Measurements from ENCODE around the gene FBL.

The FBL gene

DNA sequence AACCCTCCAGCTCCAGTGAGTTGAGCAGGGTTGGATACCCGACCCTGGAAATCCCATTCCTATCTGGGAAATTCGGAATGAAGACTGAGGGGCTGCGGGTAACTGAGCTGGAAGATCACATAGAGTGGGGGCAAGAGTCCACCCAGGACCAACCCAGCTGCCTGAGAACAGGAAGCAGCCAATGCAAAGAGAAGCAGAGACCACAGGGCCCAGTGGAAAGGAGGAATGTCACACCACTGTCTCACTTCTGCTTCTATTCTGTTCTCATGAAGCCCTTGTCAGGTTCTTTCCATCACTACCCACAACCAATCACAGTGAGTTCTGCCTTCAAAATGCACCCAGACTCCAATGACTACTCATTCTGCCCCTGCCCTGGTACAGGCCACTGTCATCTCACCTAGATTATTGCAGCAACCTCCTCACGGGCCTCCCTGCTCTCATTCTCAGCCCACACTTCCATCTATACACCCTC lies 27.5 kb downstream of the FBL start:
- no peaks in the 10 kb centered on the region for H3K36me3 ChIP-seq (ENCODE audit: low read length)
- H3K9me2 ChIP-seq (replicated peaks; ENCODE audit: insufficient read depth, low read length) = no peaks in the 10 kb centered on the region
- H3K27me3 ChIP-seq (ENCODE audit: low read length) = no peaks in the 10 kb centered on the region
- H2AFZ ChIP-seq (ENCODE audit: low read depth, low read length, severe bottlenecking) = no peak overlapping the region
- no peaks in the 10 kb centered on the region for H3F3A ChIP-seq (ENCODE audit: insufficient read depth)
- peaks cover under 1% of the 10 kb centered on the region; the same call in 1 of the 2 replicates for H3K79me2 ChIP-seq (ENCODE audit: insufficient read depth, low read length)
- no peak overlapping the region for H3K27ac ChIP-seq (ENCODE audit: low read depth, low read length)
- H3K4me2 ChIP-seq (ENCODE audit: low read depth, low read length, poor library complexity, severe bottlenecking) = no peak overlapping the region
- no peaks in the 10 kb centered on the region for H3K9me3 ChIP-seq (ENCODE audit: insufficient read depth, low read length)
- no peak overlapping the region for H3K4me3 ChIP-seq (ENCODE audit: insufficient read depth, low read length, poor library complexity, severe bottlenecking)
- no peak overlapping the region for H3K9ac ChIP-seq (ENCODE audit: low read length)
- H4K20me1 ChIP-seq (ENCODE audit: low read depth, low read length) = no peaks in the 10 kb centered on the region
- no peak for TF ChIP-seq EZH2phosphoT487 (conservative IDR thresholded peaks at IDR 0.05; ENCODE audit: low read length)
- TF ChIP-seq, protein P1, sequence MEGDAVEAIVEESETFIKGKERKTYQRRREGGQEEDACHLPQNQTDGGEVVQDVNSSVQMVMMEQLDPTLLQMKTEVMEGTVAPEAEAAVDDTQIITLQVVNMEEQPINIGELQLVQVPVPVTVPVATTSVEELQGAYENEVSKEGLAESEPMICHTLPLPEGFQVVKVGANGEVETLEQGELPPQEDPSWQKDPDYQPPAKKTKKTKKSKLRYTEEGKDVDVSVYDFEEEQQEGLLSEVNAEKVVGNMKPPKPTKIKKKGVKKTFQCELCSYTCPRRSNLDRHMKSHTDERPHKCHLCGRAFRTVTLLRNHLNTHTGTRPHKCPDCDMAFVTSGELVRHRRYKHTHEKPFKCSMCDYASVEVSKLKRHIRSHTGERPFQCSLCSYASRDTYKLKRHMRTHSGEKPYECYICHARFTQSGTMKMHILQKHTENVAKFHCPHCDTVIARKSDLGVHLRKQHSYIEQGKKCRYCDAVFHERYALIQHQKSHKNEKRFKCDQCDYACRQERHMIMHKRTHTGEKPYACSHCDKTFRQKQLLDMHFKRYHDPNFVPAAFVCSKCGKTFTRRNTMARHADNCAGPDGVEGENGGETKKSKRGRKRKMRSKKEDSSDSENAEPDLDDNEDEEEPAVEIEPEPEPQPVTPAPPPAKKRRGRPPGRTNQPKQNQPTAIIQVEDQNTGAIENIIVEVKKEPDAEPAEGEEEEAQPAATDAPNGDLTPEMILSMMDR (IDR thresholded peaks at IDR 0.05; ENCODE audit: insufficient read depth, low read length, poor library complexity, severe bottlenecking) = no peak

DNA sequence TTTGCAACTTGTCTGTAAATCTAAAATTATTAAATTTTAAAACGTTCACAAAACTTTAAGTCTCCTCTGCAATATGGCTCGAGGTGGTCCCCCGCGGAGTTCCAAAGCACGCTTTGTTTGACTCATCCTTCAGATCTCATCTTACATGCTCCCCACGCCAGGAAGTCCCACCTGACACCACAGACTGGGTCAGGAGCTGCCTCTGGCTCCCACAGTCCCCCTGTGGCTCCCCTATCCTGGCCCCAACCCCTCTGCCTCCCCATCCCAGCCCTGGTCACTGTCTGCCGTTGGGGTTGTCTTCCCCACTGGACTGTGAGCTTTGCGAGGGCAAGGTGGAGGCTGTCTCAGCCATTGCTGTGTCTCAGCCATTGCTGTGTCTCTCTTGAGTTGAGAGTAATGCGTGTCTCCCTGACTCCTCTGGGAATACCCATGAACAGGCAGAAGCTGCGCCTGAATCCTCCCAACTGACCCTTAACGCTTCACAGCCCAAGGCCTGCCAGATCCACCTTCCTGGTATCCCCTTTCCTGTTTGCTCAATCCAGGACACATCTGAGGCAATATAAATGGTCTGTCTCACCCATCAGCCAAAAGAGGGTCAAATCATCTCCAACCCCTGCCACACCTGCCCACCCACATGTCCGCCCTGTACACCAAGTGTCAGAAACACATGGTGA lies 28.2 kb downstream of the FBL start:
- H3K4me3 ChIP-seq (ENCODE audit: insufficient read depth, low read length, poor library complexity, severe bottlenecking) = no peak overlapping the region
- no peaks in the 10 kb centered on the region for H3K27me3 ChIP-seq (ENCODE audit: low read length)
- no peak overlapping the region for H3K9ac ChIP-seq (ENCODE audit: low read length)
- H2AFZ ChIP-seq (ENCODE audit: low read depth, low read length, severe bottlenecking) = no peak overlapping the region
- no peaks in the 10 kb centered on the region for H4K20me1 ChIP-seq (ENCODE audit: low read depth, low read length)
- H3K9me3 ChIP-seq (ENCODE audit: insufficient read depth, low read length) = no peaks in the 10 kb centered on the region
- TF ChIP-seq, protein P1 (IDR thresholded peaks at IDR 0.05; ENCODE audit: insufficient read depth, low read length, poor library complexity, severe bottlenecking) = no peak
- TF ChIP-seq EZH2phosphoT487 (conservative IDR thresholded peaks at IDR 0.05; ENCODE audit: low read length) = no peak
- H3K9me2 ChIP-seq (replicated peaks; ENCODE audit: insufficient read depth, low read length) = no peaks in the 10 kb centered on the region
- no peaks in the 10 kb centered on the region for H3K36me3 ChIP-seq (ENCODE audit: low read length)
- H3K4me2 ChIP-seq (ENCODE audit: low read depth, low read length, poor library complexity, severe bottlenecking) = no peak overlapping the region
- H3K79me2 ChIP-seq (ENCODE audit: insufficient read depth, low read length) = no peaks in the 10 kb centered on the region
- H3F3A ChIP-seq (ENCODE audit: insufficient read depth) = no peaks in the 10 kb centered on the region
- no peak overlapping the region for H3K27ac ChIP-seq (ENCODE audit: low read depth, low read length)

GRCh38 chr19:39816287-39817048 lies 29.7 kb downstream of the FBL start:
- Histone ChIP-seq H3K4me3 (ENCODE audit: insufficient read depth, low read length, poor library complexity, severe bottlenecking) (no peak overlapping the region), H3F3A (ENCODE audit: insufficient read depth) (no peaks in the 10 kb centered on the region), H3K36me3 (ENCODE audit: low read length) (no peaks in the 10 kb centered on the region), H4K20me1 (ENCODE audit: low read depth, low read length) (no peaks in the 10 kb centered on the region), H3K9me3 (ENCODE audit: insufficient read depth, low read length) (no peaks in the 10 kb centered on the region), H3K27ac (ENCODE audit: low read depth, low read length) (no peak overlapping the region), H3K79me2 (ENCODE audit: insufficient read depth, low read length) (no peaks in the 10 kb centered on the region), H3K4me2 (ENCODE audit: low read depth, low read length, poor library complexity, severe bottlenecking) (no peak overlapping the region), H2AFZ (ENCODE audit: low read depth, low read length, severe bottlenecking) (no peak overlapping the region), H3K9ac (ENCODE audit: low read length) (no peak overlapping the region), H3K9me2 (replicated peaks; ENCODE audit: insufficient read depth, low read length) (no peaks in the 10 kb centered on the region), H3K27me3 (ENCODE audit: low read length) (no peaks in the 10 kb centered on the region)
- TF ChIP-seq, protein P1 (IDR thresholded peaks at IDR 0.05; ENCODE audit: insufficient read depth, low read length, poor library complexity, severe bottlenecking) = no peak
- TF ChIP-seq EZH2phosphoT487 (conservative IDR thresholded peaks at IDR 0.05; ENCODE audit: low read length) = no peak

All from SU-DHL-6 (cell line).